HEK293 (cell line): ENCODE measurements around the gene KRIT1.

Source experiments
- CTCF ChIA-PET: fragments of 350-600 bp; formaldehyde crosslinking; extraction: SDS; loops from one replicate; lab custom pipeline; 2021; ENCODE audit warnings: antibody characterized with exemption; lab: Yijun Ruan, JAX
- POLR2A ChIA-PET: fragments of 300-600 bp; formaldehyde crosslinking; extraction: SDS; loops from one replicate; lab custom pipeline; 2020; ENCODE audit warnings: antibody characterized with exemption, inconsistent platforms; lab: Yijun Ruan, JAX
- H3K27ac ChIP-seq: fragments of 200-500 bp; sonication (Bioruptor generic); 2 replicates; pipeline ENCODE4 v1.5.1; 2014; ENCODE audit warnings: low read depth, low read length, control low read depth, inconsistent platforms; ENCODE audit errors: extremely low read depth
- H3K36me3 ChIP-seq, 2 experiments: fragments of 200-500 bp in 1 of 2; sonication (Bioruptor generic) in 1 of 2; 1 replicate in 1 of 2; 2 replicates in 1 of 2; pipeline ENCODE4 v1.5.1; 2014 to 2017; ENCODE audit warnings: inconsistent platforms in 2 of 2, low read length in 2 of 2; ENCODE audit not compliant: control insufficient read depth in 2 of 2, insufficient read depth in 1 of 2
- H3K4me1 ChIP-seq: fragments of 200-500 bp; sonication (Bioruptor generic); 2 replicates; pipeline ENCODE4 v1.5.1; 2014; ENCODE audit warnings: mild to moderate bottlenecking, low read length, inconsistent platforms; ENCODE audit not compliant: control insufficient read depth, insufficient read depth
- H3K4me3 ChIP-seq: 2 replicates; pipeline ENCODE4 v1.5.1; 2011; ENCODE audit warnings: low read depth, mild to moderate bottlenecking, control low read depth, low read length, moderate library complexity
- H3K9me3 ChIP-seq: fragments of 200-500 bp; sonication (Bioruptor generic); 2 replicates; pipeline ENCODE4 v1.5.1; 2014; ENCODE audit warnings: low read depth, low read length, inconsistent platforms; ENCODE audit not compliant: control insufficient read depth, insufficient read depth
- SP3 ChIP-seq: fragments of 450-650 bp; formaldehyde crosslinking; IDR thresholded peaks from 2 replicates; pipeline ENCODE4 v1.5.1; 2016; ENCODE audit warnings: missing biosample characterization, missing genetic modification characterization
- ZFP41 ChIP-seq: fragments of 450-650 bp; formaldehyde crosslinking; IDR thresholded peaks from 2 replicates; pipeline ENCODE4 v1.5.1; 2016; ENCODE audit warnings: missing biosample characterization, missing genetic modification characterization, borderline replicate concordance
- ZIC2 ChIP-seq: fragments of 450-650 bp; formaldehyde crosslinking; IDR thresholded peaks from 2 replicates; pipeline ENCODE4 v1.5.1; 2016; ENCODE audit warnings: missing biosample characterization, missing genetic modification characterization
- ZNF792 ChIP-seq: fragments of 450-650 bp; formaldehyde crosslinking; IDR thresholded peaks from 2 replicates; pipeline ENCODE4 v1.5.1; 2016; ENCODE audit warnings: missing biosample characterization, missing genetic modification characterization
- TF ChIP-seq, protein P1 (sequence below): fragments of 450-650 bp; formaldehyde crosslinking; conservative IDR thresholded peaks from 2 replicates; pipeline ENCODE4 v1.5.1; 2016; ENCODE audit warnings: low read depth, missing biosample characterization, missing genetic modification characterization
- TF ChIP-seq, protein P2 (sequence below): fragments of 450-650 bp; formaldehyde crosslinking; IDR thresholded peaks from 2 replicates; pipeline ENCODE4 v1.5.1; 2016; ENCODE audit warnings: missing biosample characterization, missing genetic modification characterization
- TF ChIP-seq, protein P3 (sequence below): fragments of 450-650 bp; formaldehyde crosslinking; IDR thresholded peaks from 2 replicates; pipeline ENCODE4 v1.5.1; 2016; ENCODE audit warnings: missing biosample characterization, missing genetic modification characterization

The KRIT1 gene

DNA sequence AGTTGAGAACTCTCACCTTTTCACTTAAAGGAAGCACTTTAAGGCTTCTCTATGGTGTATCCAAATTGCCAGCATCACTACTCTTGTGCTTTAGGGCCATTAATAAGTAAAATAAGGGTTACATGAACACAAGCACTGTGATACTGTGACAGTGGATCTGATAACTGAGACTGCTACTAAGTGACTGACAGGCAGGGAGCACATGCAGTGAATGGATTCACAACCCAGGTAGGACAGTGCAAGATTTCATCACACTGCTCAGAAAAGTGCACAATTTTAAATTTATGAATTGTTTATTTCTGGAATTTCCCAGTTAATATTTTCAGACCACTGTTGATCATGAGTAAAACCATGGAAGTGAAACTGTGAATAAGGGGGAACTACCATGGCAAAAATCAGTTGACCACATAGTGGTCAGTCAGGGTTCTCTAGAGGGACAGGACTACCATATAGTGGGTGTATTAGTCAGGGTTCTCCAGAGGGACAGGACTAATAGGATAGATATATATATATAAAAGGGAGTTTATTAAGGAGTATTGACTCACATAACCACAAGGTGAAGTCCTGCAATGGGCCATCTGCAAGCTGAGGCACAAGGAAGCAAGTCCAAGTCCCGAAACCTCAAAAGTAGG is 90.5 kb downstream of the KRIT1 start:
- Histone ChIP-seq H3K27ac (no peak overlapping the region), H3K36me3 (no peaks in the 10 kb centered on the region), H3K9me3 (no peaks in the 10 kb centered on the region), H3K4me1 (no peaks in the 10 kb centered on the region), H3K4me3 (no peak overlapping the region)
- ChIA-PET CTCF (no interaction called here), POLR2A (no interaction called here)
- TF ChIP-seq ZNF792 (no peak), ZFP41 (tag by site-specific recombination) (no peak)
- TF ChIP-seq, protein P1, sequence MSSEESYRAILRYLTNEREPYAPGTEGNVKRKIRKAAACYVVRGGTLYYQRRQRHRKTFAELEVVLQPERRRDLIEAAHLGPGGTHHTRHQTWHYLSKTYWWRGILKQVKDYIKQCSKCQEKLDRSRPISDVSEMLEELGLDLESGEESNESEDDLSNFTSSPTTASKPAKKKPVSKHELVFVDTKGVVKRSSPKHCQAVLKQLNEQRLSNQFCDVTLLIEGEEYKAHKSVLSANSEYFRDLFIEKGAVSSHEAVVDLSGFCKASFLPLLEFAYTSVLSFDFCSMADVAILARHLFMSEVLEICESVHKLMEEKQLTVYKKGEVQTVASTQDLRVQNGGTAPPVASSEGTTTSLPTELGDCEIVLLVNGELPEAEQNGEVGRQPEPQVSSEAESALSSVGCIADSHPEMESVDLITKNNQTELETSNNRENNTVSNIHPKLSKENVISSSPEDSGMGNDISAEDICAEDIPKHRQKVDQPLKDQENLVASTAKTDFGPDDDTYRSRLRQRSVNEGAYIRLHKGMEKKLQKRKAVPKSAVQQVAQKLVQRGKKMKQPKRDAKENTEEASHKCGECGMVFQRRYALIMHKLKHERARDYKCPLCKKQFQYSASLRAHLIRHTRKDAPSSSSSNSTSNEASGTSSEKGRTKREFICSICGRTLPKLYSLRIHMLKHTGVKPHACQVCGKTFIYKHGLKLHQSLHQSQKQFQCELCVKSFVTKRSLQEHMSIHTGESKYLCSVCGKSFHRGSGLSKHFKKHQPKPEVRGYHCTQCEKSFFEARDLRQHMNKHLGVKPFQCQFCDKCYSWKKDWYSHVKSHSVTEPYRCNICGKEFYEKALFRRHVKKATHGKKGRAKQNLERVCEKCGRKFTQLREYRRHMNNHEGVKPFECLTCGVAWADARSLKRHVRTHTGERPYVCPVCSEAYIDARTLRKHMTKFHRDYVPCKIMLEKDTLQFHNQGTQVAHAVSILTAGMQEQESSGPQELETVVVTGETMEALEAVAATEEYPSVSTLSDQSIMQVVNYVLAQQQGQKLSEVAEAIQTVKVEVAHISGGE (tag by site-specific recombination) = no peak
- TF ChIP-seq, protein P2, sequence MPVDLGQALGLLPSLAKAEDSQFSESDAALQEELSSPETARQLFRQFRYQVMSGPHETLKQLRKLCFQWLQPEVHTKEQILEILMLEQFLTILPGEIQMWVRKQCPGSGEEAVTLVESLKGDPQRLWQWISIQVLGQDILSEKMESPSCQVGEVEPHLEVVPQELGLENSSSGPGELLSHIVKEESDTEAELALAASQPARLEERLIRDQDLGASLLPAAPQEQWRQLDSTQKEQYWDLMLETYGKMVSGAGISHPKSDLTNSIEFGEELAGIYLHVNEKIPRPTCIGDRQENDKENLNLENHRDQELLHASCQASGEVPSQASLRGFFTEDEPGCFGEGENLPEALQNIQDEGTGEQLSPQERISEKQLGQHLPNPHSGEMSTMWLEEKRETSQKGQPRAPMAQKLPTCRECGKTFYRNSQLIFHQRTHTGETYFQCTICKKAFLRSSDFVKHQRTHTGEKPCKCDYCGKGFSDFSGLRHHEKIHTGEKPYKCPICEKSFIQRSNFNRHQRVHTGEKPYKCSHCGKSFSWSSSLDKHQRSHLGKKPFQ = no peak

DNA sequence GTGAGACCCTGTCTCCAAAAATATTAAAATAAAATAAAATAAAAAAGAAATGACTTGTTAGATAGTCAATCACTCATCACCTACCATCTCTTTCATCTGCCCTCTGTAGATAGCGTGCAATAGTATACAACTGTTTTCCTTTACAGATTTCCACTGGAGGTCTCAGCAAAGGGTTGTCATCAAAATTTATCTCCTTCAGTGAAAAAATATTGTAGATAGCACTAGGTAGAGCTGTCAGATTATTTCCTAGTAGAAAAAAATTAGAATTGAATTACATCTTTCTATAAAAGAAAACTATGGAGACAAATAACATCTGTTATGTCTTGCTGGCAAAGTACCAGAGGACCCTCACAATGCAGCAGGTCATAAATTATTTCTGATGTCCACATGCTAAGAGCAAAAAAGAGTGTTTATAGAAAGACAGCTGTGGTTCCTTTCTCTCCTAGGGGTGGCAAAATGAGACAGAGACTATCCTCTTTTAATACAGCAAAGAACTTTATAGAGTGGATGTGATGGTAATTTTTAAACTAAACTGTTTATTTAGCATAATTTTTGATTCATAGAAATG is 95.2 kb downstream of the KRIT1 start:
- Histone ChIP-seq H3K36me3 (no peaks in the 10 kb centered on the region), H3K27ac (no peak overlapping the region), H3K9me3 (no peaks in the 10 kb centered on the region), H3K4me3 (no peak overlapping the region), H3K4me1 (no peaks in the 10 kb centered on the region)
- TF ChIP-seq SP3 (no peak), ZIC2 (tag by site-specific recombination) (no peak)
- CTCF ChIA-PET = interaction anchor here (1.1 kb wide), 1 partner anchor 52 kb away, joined by 3 read pairs; no protein-coding TSS in a partner anchor
- POLR2A ChIA-PET = no interaction called here

DNA sequence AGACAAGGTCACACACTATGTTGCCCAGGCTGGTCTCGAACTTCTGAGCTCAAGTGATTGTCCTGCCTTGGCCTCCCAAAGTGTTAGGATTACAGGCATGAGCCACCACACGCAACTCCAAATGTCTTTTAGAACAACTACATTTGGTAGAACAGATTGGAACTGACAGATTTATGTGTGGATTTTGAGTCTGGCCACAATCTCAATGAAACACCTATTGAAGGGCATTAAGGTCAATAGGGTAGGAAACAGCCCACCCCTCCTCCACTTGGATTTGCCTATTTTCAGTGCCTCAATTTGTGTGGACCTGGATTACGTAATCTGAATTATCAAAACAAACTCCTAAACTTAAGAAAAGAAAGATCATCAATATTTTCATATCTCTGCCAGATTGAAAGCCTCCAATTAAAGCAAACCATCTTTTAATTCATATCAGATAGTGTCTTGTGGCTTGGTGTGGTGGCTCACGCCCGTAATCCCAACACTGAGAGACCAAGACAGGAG is 95.9 kb downstream of the KRIT1 start:
- TF ChIP-seq, protein P3, sequence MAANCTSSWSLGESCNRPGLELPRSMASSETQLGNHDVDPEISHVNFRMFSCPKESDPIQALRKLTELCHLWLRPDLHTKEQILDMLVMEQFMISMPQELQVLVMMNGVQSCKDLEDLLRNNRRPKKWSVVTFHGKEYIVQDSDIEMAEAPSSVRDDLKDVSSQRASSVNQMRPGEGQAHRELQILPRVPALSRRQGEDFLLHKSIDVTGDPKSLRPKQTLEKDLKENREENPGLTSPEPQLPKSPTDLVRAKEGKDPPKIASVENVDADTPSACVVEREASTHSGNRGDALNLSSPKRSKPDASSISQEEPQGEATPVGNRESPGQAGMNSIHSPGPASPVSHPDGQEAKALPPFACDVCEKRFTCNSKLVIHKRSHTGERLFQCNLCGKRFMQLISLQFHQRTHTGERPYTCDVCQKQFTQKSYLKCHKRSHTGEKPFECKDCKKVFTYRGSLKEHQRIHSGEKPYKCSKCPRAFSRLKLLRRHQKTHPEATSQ (tag by site-specific recombination) = no peak
- no peaks in the 10 kb centered on the region for H3K9me3 ChIP-seq
- H3K4me3 ChIP-seq = no peak overlapping the region
- H3K4me1 ChIP-seq = no peaks in the 10 kb centered on the region
- no peaks in the 10 kb centered on the region for H3K36me3 ChIP-seq
- ChIA-PET CTCF (no interaction called here), POLR2A (no interaction called here)
- H3K27ac ChIP-seq = no peak overlapping the region
